ENCODE measurements around the gene DAZ2.
"Not testable (repeated sequence)": the region's sequence is repeated elsewhere in the genome, so short reads cannot be mapped to it uniquely, and the experiment has no call there.

Gene DAZ2

GRCh38 chrY:23219233-23219632, at the start of gene DAZ2:
Gene DAZ2 (plus strand): TSS chrY:23219533. CDS start chrY:23219741, 208 bp downstream.
- FAIRE-seq = not testable (repeated sequence)

DNA sequence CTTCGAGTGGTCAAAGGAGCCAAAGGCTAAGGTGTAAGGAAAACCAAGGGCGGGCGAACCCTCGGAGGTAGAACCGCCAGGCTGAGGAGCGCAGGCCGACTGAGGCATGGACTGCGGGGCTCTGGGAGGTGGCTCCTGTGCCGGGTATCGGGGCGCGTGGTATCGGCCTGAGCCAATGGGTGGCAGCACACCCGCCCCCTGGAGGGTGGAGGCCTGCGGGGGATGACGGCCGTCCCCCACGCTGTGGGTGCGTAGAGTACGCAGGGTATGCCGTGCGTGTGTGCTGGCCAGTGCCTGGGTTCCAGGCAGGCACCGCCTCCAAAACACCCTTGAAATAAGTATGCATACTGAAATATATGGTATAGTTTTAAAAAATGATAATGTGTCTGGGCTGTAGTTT, 20.4 kb upstream of the DAZ2 start, which contains the start of gene DAZ1:
Gene DAZ1, minus strand, starts transcription at position 101 of the 400 bp plus-strand sequence. CDS start 208 bp downstream, outside the sequence.
- FAIRE-seq = not testable (repeated sequence)

DNA sequence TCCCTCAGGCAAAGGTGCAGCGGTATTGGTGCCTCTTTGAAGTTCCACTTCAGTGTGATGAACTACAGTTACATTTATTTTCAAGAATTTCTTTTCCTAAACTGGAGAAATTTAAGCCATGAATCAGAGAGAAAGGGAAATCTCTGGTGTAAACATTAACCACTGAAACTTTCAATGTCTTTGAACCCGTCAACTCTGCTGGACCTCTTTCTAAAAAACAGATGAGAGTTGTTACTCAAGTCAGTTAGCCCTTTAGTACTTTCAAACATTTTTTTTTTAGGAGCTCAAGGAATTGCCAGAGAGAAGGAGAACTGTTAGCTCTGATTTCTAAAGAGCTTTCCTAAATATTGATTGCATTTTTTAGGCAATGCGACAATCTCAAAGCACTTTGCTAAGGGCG, 11.9 kb upstream of the DAZ2 start:
- not testable (repeated sequence) for FAIRE-seq

- not testable (repeated sequence) for FAIRE-seq
Measured at GRCh38 chrY:23209802-23210495, 9.4 kb upstream of the DAZ2 start.

GRCh38 chrY:23210681-23211080, 8.7 kb upstream of the DAZ2 start:
- not testable (repeated sequence) for FAIRE-seq
